Fibroblast of the aortic adventitia (primary cell): ENCODE measurements around the gene CCL17. TPM values are rescaled to one million over a fixed set of nuclear protein-coding genes. Genes with fewer than 3 reads are reported as not detected.
A peak's percentile ranks its signal among the peaks of the same experiment; 100 is the strongest.

Experiments
- DNase-seq: peaks from one replicate; pipeline ENCODE4 v3.0.0-alpha.2; 2010; ENCODE audit warnings: low read depth
- H3K4me3 ChIP-seq: 2 replicates; pipeline ENCODE4 v1.5.1; 2011; ENCODE audit warnings: low read depth, mild to moderate bottlenecking, control low read depth, low read length, moderate library complexity
- CTCF ChIP-seq: IDR thresholded peaks from 2 replicates; pipeline ENCODE4 v1.5.1; 2011; ENCODE audit warnings: mild to moderate bottlenecking, low read length, control low read depth, inconsistent platforms; ENCODE audit not compliant: insufficient read depth
- total RNA-seq: library from RNA; depleted of rRNA; stranded (reverse); fragments of >200 nt; gene quantifications from 2 replicates; pipeline ENCODE4 v1.2.3, GENCODE V29; 2012; ENCODE audit warnings: low replicate concordance

Gene CCL17
- total RNA-seq, 1 donor, result not detected

DNA sequence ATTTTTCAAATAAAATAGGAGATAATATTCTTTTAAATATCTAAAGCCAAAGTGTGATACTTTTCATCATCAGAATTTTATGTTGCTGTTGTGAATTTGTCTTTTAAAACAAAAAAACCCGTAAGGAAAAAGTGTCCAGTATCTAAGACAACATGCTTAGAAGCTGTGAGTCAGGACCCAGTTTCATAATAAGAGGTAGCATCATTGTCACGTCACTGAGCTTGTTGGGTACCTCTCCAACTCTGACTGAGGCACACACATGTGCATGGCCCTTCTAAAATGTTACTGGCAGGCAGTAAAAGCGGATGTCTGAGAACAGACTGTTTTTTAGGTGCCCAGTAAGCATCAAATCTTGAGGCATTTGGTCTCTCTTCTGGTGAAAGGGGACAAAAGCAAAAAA, 40.1 kb downstream of the CCL17 start:
- no peak overlapping the region for H3K4me3 ChIP-seq
- DNase-seq, result peak; percentile 59
- no peak for TF ChIP-seq CTCF

DNA sequence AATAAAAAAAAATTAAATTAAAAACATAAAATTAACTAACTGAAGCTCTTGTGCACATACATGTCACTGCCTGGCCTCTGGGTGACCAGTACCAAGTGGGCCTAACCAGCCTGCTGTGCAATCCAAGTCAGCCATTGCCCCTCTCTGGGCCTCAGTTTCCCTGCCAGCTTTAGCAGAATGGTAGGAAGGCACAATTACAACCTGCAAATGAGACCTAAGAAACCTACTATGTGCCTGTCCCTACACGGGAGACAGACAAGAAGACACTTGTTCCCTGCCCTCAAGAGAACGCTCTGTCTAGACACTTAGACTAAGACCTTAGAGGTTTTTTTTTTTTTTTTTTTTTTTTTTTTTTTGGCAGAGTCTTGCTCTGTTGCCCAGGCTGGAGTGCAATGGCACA, 40.9 kb downstream of the CCL17 start:
- DNase-seq, result no peak
- TF ChIP-seq CTCF, result no peak
- no peak overlapping the region for H3K4me3 ChIP-seq

GRCh38 chr16:57446531-57447185, 42.1 kb downstream of the CCL17 start:
- no peak for TF ChIP-seq CTCF
- DNase-seq, result peak; percentile 35
- peak overlapping the region; percentile 97 for H3K4me3 ChIP-seq

- no peak for TF ChIP-seq CTCF
- H3K4me3 ChIP-seq, result peak within 1 kb of the TSS; percentile 97
- peak; percentile 88 for DNase-seq
These were observed 42.8 kb downstream of the CCL17 start, which contains the start of the genes CIAPIN1 and COQ9 for GRCh38 chr16:57447186-57447962. Gene CIAPIN1, minus strand, starts transcription at chr16:57447385. Its CDS starts 6,457 bp downstream, at chr16:57440928. Gene COQ9, plus strand, starts transcription at chr16:57447479. Its CDS starts 27 bp downstream, at chr16:57447506.

DNA sequence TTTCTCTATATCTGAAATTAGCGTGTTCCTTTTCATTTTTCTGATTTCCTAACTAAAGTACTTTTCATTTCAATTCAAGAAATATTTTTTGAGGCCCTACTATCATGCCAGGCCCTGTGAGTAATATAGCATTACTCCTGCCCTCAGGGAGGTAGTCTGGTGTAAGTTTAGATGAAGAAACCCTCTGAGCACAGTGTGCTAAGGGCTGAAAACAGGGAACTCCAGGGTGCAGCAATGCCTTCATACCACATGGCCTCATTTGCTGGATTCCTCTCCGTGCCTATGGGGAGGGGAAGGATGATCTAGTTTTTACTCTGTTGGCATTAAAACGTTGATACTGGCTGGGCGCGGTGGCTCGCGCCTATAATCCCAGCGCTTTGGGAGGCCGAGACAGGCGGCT, 47.5 kb downstream of the CCL17 start:
- no peak for TF ChIP-seq CTCF
- DNase-seq, result no peak
- H3K4me3 ChIP-seq, result no peak overlapping the region

GRCh38 chr16:57462209-57462977, 57.8 kb downstream of the CCL17 start, which contains the start of gene POLR2C:
Gene POLR2C, plus strand, starts transcription at chr16:57462679. Its CDS starts 46 bp downstream, at chr16:57462725.
- peak; percentile 85 for DNase-seq
- H3K4me3 ChIP-seq, result peak within 1 kb of the TSS; percentile 95
- peak; percentile 93 for TF ChIP-seq CTCF
